Glomerular visceral epithelial cell (primary cell): ENCODE results near the gene PGPEP1.
"Not testable (repeated sequence)": the region's sequence is repeated elsewhere in the genome, so short reads cannot be mapped to it uniquely, and the experiment has no call there.

Source experiments
- DNase-seq: peaks from one replicate; pipeline ENCODE4 v3.0.0-alpha.2; 2016; ENCODE audit errors: extremely low spot score

PGPEP1 gene

GRCh38 chr19:18364277-18364825 lies 24.0 kb downstream of the PGPEP1 start:
- not testable (repeated sequence) for DNase-seq

DNA sequence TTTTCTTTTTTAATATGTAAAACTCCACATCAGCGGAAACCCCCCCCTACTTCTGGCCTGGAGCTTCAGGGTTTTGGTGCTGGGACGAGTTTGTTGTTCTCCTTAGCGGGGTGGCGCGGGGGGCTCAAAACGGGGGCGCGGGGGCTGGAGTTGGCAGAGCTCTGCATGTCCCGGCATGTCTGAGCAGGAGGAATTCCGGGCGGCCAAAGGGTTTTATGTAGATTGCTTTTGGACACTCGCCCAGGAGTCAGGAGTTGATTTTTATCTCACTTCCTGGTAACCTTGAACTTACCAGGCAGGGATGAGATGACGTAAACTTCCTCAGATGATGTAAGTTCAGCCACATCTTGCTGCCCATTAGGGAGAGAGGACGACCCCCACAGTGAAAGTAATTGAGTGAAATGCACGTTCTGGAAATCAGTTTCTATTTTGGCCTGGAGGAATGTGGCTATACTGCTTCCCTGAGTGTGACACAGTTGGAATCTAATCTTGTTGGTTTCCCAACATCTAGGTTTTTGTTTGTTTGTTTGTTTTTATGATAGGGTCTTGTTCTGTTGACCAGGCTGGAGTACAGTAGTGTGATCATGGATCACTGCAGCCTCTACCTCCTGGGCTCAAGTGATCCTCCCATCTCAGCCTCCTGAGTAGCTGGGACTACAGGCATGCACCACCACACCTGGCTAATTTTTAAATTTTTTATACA lies 24.6 kb downstream of the PGPEP1 start:
- peak; percentile 99 for DNase-seq

DNA sequence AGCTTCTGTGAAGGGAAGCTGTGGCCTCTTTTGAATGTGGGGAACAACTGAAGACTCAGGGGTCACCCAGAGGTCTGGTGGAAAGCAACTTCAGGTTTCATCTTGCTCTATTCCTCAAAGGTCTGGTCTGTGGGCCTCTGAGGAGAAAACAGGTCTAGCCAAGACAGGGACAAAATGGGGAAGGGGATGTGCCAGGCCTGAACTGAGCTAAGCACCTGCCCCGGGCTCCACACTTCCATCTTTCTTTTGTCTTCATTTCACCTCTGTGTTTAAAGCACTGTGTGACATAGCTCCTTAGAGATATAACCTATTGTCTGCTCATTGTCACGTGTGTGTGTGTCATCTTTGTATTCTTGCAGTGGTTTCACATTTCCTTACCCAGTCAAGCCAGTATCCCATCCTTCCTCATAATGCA lies 25.6 kb downstream of the PGPEP1 start:
- DNase-seq, result no peak

DNA sequence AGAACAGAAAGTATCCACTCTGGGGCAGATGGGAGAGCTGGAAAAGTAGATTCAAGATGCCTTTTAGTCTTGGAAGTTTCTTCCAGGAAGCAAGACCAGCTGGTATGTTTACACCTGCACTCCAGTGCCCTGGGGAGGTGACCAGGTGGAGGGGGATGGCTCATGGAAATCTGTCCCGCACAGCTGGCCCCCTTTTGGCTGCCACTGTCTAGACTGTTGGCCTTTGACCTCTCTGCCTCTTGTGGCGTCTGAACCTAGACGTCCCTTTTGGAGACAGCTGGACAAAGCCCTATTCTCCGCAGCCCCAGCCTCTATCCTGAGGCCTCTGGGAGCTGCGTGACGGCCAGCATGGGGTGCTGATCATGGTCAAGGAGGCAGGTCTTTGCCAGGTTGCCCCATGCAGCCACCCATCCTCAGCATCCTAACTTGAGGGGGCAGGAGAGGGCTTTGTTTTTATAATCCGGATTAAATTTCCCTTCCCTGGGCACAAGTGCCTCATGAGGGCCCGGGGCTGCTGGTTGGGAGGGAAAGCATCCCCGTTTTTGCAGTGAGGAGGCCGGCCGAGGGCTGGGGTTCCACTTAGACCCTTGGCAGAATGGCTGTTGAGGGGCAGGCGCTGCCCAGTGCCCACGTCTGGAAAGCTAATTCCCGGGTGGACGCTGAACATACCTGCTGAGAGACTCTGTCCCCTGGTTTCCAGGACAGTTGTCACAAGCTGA lies 28.3 kb downstream of the PGPEP1 start:
- no peak for DNase-seq

DNA sequence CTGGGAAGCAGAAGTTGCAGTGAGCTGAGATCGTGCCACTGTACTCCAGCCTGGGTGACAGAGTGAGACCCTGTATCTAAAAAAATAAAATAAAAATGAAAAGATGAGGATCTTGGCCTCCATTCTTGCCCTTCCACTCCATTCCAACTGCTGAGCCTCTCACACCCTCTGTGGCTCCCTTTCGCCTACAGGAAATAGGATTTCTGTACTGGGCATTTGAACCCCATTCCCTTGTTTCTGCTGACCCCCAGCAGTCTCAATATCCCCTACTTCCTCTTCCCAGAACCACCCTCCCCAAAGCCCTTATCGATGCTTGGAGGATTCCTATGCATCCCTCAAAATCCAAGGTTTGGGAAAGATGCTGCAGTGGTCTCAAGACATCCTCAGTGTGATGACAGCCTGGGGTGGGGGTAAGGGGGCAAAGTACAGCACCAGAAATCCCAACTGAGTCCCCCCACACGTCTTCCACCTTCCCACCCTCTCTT lies 33.1 kb downstream of the PGPEP1 start:
- DNase-seq, result no peak

DNA sequence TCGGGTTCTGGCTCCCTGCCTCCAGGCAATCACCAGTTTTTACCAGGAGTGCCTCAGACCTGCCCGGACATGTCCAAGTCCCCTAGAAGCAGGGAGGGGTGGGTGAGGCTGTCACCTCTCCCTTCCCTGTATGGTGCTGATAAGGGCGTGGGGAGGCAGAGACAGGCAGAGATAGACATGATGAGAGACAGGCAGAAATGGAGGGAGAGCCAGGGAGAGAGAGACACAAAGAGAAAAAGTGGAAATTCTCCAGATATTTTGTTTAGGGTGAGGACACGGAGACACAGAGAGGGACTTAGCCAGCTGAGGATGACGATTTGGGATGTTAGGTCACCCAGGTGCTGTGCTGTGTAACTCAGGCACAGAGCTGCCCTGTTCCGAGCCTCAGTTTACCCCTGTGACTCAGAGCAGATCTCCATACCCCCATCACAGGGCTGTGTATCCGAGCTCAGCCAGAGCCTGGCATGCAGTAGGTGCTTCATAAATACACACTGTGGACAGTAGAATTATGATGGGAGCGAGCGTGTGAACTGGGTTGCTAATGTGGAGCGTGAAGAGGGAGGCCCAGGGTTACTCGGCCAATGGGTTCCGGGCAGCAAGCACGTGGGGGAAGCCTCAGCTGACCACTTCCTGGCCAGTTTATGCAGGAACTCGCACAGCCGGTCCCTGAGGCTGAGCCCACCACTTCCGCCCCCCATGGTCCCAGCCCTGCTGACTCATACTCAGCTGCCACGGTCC lies 33.7 kb downstream of the PGPEP1 start:
- DNase-seq, result peak; percentile 99

DNA sequence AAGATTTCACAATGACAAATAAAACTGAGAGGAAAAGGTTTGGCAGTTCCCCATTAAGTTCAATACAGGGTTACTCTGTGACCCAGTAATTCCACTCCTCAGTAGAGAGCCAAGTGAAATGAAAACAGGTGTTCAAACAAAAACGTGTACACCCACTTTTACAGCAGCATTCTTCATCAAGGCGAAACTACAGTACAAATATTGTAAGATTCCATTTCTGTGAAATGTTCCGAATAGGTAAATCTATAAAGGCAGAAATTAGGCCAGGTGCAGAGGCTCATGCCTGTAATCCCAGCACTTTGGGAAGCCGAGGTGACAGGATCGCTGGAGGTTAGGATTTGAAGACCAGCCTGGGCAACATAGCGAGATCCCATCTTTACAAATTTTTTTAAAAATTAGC lies 36.6 kb downstream of the PGPEP1 start:
- no peak for DNase-seq

DNA sequence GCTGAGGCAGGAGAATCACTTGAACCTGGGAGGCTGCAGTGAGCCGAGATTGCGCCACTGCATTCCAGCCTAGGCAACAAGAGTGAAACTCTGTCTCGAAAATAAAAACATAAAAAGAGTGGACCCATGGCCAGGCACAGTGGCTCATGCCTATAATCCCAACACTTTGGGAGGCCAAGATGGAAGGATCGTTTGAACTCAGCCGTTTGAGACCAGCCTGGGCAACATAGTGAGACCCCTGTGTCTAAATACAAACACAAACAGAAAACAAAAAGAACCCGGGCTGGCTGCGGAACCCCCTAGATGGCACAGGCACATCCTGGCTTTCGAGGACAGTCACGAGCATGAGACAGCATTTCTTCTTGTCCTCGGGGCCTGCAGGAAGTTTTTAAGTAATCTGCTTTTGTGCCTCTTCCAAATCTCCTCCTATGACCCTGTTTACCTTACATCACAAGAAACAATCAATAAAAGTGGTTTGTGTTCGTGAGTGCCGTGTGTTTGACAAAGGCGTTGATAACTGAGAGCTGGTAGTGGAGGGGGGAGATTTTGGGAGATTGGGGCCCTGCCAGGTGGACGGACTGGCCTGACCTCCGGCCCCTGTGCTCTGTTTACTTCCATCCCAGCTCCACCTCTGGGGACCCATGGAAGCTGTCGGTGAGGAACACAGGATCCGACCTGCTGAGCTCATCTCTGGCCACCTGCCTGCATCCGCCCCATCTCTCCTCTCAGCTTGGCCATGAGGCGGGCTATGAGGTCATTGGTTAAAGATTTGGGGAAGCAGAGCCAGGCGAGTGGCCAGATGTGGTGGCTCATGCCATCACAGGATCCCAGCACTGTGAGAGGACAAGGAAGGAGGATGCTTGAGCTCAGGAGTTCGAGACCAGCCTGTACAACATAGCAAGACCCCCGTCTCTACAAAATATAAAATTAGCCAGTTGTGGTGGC lies 39.7 kb downstream of the PGPEP1 start:
- DNase-seq, result peak; percentile 95

- no peak for DNase-seq
Observed at GRCh38 chr19:18380843-18381242, 40.4 kb downstream of the PGPEP1 start.

GRCh38 chr19:18383622-18384021 lies 43.2 kb downstream of the PGPEP1 start:
- DNase-seq, result peak; percentile 74

DNA sequence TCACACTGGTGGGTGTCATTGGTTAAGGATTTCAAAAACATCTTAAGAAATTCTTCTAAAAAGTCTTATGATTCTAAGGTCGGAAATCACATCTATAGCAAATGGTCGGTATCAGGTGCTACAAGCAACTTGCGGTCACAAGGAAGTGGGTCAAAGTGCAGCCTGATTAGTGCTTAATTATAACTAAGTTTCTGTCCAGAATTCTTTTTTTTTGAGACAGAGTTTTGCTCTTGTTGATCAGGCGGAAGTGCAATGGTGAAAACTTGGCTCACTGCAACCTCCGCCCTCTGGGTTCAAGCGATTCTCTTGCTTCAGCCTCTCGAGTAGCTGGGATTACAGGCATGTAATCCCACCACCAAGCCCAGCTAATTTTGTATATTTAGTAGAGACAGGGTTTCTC lies 44.4 kb downstream of the PGPEP1 start:
- no peak for DNase-seq

DNA sequence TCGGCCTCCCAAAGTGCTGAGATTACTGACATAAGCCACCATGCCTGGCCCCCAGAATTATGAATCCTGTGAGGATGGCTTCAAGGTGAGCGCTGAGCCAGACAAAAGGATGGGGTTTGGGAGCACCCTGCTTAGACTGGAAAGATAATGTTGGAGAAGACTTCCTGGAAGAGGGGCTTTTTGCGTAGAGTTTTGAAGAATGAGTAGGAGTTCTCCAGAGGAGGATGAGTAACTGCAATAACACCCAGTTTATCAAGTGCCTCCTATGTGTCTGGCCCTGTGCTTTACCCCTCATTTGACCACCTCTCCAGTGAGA lies 44.9 kb downstream of the PGPEP1 start:
- no peak for DNase-seq

DNA sequence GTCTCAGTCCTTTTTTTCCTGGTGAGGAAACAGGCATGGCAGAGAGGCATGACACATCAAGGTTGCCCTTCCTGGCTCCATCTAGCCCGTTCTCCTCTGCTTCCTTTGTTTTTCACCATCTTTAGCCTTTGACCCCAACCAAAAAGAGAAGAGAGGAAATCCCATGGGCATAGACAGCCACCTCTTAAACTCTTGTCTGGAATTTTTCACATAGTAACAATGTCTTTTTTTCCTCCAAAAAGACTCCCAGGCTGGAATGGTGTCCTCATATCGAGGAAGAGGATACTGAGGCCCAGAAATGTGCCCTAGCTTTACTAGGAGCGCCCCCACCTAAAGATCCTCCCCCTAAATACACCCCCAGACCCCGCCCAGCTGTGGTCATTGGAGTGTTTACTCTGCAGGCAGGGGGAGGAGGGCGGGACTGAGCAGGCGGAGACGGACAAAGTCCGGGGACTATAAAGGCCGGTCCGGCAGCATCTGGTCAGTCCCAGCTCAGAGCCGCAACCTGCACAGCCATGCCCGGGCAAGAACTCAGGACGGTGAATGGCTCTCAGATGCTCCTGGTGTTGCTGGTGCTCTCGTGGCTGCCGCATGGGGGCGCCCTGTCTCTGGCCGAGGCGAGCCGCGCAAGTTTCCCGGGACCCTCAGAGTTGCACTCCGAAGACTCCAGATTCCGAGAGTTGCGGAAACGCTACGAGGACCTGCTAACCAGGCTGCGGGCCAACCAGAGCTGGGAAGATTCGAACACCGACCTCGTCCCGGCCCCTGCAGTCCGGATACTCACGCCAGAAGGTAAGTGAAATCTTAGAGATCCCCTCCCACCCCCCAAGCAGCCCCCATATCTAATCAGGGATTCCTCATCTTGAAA lies 45.5 kb downstream of the PGPEP1 start, which contains the start of gene GDF15:
GDF15 (plus strand) TSS at position 484 of the 868 bp plus-strand sequence; CDS start at position 516, 32 bp downstream.
- DNase-seq, result peak; percentile 92

- no peak for DNase-seq
Observed at GRCh38 chr19:18386543-18387271, 46.3 kb downstream of the PGPEP1 start.

DNA sequence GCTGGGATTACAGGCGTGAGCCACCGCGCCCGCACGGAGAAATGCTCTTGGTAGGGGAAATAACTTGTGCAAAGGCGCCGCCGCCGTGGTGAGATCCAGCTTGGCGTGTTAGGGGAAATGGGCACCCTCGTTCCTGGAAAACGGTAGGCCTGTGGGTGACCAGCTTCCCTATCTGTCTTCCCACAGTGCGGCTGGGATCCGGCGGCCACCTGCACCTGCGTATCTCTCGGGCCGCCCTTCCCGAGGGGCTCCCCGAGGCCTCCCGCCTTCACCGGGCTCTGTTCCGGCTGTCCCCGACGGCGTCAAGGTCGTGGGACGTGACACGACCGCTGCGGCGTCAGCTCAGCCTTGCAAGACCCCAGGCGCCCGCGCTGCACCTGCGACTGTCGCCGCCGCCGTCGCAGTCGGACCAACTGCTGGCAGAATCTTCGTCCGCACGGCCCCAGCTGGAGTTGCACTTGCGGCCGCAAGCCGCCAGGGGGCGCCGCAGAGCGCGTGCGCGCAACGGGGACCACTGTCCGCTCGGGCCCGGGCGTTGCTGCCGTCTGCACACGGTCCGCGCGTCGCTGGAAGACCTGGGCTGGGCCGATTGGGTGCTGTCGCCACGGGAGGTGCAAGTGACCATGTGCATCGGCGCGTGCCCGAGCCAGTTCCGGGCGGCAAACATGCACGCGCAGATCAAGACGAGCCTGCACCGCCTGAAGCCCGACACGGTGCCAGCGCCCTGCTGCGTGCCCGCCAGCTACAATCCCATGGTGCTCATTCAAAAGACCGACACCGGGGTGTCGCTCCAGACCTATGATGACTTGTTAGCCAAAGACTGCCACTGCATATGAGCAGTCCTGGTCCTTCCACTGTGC lies 47.9 kb downstream of the PGPEP1 start:
- DNase-seq, result peak; percentile 57

DNA sequence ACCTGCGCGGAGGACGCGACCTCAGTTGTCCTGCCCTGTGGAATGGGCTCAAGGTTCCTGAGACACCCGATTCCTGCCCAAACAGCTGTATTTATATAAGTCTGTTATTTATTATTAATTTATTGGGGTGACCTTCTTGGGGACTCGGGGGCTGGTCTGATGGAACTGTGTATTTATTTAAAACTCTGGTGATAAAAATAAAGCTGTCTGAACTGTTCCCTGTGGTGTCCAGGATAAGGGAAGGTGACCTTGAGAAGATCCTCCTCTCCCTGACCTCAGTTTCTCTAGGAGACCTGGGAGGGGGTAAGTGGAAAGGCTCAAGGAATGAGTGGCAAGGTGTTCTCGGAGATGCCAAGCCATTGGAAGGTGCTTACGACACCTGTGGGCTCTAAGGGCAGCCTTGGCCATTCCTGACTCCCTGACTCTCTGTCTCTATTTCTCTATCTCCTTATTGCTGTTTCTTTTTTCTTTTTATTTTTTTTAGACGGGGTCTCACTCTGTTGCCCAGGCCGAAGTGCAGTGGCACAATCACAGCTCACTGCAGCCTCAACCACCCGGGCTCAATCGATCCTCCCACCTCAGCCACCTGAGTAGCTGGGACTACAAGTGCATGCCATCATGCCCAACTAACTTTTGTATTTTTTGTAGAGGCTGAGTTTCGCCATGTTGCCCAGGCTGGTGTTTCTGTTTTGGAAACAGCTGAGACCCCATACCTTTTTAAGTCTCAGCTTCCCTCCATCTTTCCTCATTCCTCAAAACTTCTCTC lies 48.7 kb downstream of the PGPEP1 start:
- DNase-seq, result no peak

DNA sequence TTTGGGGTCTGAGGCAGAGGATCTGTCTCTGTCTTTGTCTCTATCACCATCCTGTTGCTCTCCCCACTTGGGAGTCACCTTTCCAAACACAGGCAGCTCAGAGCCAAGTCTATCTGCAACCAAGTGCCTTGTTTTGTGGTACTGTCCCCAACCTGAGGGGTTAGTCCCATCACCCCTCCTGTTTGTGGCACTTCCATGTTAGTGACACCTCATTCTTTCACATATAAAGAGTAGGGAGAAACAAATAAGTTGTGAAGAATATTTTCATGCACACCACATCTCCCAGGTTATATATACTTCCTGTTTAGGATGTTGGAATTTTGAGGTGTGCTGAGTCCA lies 49.3 kb downstream of the PGPEP1 start:
- no peak for DNase-seq
